ENCODE measurements around the gene ZNF182. TPM values are rescaled to one million over a fixed set of nuclear protein-coding genes. Genes with fewer than 3 reads are reported as not detected.
"Not testable (repeated sequence)": the region's sequence is repeated elsewhere in the genome, so short reads cannot be mapped to it uniquely, and the experiment has no call there.

The ZNF182 gene
- total and polyA plus RNA-seq, 2 donors = 3.5 to 11.3 TPM

DNA sequence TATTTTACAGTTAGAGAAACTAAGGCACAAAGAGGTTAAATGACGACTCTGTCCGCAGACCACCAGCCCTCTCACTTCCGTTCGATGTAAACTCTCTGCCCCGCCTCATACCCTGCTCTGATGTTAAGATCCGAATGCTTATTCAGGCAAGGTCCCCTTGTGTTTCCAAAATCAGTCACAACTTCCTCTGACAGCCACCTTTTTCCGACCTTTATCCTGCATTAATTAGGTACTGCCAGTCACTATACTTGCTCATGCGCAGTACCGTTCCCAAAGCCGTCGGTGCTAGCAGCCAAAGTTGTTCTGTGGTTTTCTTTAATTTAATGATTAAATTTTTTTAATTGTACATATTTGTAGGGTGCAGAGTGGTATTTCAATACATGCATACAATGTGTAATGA lies 16.7 kb upstream of the ZNF182 start:
- not testable (repeated sequence) for H3K4me3 ChIP-seq (ENCODE audit: low read depth, low read length); DNase-seq (ENCODE audit: extremely low spot score); H3K36me3 ChIP-seq (ENCODE audit: insufficient read depth); H3K4me1 ChIP-seq (ENCODE audit: insufficient read depth); H3K27ac ChIP-seq (ENCODE audit: low read depth)
- WGBS = 53% methylated on average over 11 of the region's 11 CpGs

DNA sequence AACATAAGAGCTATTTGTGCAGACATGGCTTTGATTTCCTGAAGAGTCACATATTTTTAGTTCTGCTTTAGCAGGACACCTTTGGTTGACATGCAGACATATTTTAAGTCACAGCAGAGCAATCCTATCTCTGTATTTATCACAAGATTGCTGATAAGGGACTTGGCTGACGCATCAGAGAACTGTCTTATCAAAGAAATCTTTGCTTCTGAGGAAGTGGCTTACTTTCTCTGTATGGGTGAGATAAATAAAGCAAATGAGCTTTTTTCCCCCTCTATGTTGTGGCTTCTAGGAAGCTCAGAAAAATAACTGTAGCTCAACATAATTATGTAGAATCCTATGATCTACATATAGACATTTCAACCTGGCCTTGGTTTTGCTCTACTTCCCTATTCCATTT lies 16.1 kb upstream of the ZNF182 start:
- not testable (repeated sequence) for H3K36me3 ChIP-seq (ENCODE audit: insufficient read depth); H3K4me1 ChIP-seq (ENCODE audit: insufficient read depth); DNase-seq (ENCODE audit: extremely low spot score); H3K4me3 ChIP-seq (ENCODE audit: low read depth, low read length); H3K27ac ChIP-seq (ENCODE audit: low read depth)
- no CpG with 5 or more reads among the region's 1 CpG for WGBS

DNA sequence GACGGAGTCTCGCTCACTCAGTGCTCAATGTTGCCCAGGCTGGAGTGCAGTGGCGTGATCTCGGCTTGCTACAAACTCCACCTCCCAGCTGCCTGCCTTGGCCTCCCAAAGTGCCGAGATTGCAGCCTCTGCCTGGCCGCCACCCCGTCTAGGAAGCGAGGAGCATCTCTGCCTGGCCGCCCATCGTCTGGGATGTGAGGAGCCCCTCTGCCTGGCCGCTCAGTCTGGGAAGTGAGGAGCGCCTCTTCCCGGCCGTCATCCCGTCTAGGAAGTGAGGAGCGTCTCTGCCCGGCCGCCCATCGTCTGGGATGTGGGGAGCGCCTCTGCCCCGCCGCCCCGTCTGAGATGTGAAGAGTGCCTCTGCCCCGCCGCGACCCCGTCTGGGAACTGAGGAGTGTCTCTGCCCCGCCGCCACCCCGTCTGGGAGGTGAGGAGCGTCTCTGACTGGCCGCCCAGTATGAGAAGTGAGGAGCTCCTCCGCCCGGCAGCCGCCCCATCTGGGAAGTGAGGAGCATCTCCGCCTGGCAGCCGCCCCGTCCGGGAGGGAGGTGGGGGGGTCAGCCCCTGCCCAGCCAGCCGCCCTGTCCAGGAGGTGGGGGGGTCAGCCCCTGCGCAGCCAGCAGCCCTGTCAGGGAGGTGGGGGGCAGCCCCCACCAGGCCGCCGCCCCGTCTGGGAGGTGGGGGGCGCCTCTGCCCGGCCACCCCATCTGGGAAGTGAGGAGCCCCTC lies 13.0 kb upstream of the ZNF182 start:
- not testable (repeated sequence) for H3K36me3 ChIP-seq (ENCODE audit: insufficient read depth); H3K4me1 ChIP-seq (ENCODE audit: insufficient read depth); DNase-seq (ENCODE audit: extremely low spot score); H3K4me3 ChIP-seq (ENCODE audit: low read depth, low read length); H3K27ac ChIP-seq (ENCODE audit: low read depth)
- WGBS = 97% methylated on average over 33 of the region's 46 CpGs

DNA sequence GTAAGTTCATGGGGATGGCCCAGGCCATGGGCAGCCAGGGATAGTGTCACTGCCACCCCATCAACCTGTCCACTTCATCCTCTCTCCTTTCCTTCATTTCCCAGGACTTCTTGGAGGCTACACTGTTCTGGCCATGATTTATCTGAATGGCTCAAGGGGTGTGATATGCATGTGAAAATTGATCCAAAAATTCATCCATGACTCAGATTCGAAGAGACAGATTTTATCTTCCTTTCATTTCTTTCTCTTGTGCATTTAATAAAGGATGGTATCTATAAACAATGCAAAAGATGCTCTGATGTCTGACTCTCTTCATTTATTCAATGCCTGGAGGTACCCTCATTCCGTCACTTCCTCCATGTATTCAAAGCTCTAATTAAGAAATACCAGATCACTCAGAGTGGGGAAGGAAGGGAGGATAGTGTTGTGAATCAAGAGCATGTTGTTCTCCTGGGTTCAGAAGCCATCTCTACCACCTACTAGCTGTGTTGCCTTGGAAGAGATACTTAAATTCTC lies 5.7 kb upstream of the ZNF182 start:
- H3K4me1 ChIP-seq (ENCODE audit: insufficient read depth); H3K27ac ChIP-seq (ENCODE audit: low read depth); H3K36me3 ChIP-seq (ENCODE audit: insufficient read depth); DNase-seq (ENCODE audit: extremely low spot score); H3K4me3 ChIP-seq (ENCODE audit: low read depth, low read length): not testable (repeated sequence)
- no CpG with 5 or more reads among the region's 2 CpGs for WGBS

DNA sequence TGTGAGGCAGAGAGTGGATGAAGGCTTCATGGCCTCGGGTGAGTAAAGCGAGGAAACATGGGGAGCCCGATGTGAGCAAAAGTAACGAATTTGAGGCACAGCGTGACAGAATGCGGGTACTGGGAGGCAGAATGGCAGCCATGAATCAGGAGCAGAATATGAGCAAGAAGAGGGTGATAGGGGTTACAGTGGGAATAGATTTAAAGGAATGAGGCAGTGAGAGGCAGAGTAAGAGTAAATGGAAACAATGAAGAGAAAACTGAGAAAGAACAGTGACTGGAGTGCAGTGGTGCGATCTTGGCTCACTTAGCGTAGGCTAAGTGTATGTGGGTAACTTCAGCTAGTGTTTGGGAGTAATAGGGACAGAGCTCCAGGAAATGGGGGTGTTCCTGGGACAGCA lies 2.9 kb upstream of the ZNF182 start, which contains the start of gene SPACA5:
Gene SPACA5 (plus strand): TSS at position 301 of the 400 bp plus-strand sequence. CDS start 815 bp downstream, outside the sequence.
- not testable (repeated sequence) for H3K4me3 ChIP-seq (ENCODE audit: low read depth, low read length); H3K27ac ChIP-seq (ENCODE audit: low read depth); DNase-seq (ENCODE audit: extremely low spot score); H3K36me3 ChIP-seq (ENCODE audit: insufficient read depth); H3K4me1 ChIP-seq (ENCODE audit: insufficient read depth)
- WGBS = no CpG with 5 or more reads among the region's 8 CpGs

DNA sequence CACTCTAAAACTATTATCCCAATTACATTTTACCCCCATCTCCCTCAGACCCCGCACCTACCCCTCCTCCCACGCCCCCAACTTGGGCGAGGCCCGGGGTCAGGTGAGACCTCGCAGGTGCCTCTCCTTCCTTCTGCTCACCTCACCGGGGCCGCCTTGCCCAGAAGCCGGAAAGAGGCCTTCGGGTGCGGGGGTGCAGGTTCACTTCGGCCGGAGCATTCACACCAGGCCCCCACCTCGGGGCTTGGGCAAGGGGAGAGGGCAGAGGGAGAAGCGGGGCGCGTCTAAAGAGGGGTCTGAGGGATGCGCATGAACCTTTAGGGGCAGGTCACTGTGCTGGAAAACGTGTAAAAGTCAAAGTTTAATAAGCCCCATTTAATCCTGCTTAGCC lies 427 bp downstream of the ZNF182 start:
- peak overlapping the region; percentile 61 for H3K4me3 ChIP-seq (ENCODE audit: low read depth, low read length)
- under 1% methylated on average over 18 of the region's 18 CpGs for WGBS
- no peaks in the 10 kb centered on the region for H3K4me1 ChIP-seq (ENCODE audit: insufficient read depth)
- no peak for DNase-seq (ENCODE audit: extremely low spot score)
- no peak overlapping the region for H3K27ac ChIP-seq (ENCODE audit: low read depth)
- no peaks in the 10 kb centered on the region for H3K36me3 ChIP-seq (ENCODE audit: insufficient read depth)

DNA sequence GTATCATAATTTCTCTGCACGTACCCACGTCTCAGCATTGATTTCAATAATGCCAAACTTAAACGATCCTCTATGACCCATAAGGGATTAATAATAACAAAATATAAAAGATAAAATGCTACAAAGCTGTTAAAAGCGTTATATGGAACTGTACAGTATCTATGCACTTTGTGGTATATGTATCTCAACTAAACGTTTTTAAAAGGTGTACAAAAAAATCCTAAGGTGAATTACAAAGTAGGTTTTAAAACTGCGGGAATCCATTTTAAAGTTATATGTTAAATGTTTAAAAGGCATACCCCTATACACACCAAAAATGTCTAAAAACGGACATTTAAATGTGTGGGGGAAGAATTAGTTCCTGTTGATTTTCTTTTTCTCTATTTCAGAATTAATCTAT lies 860 bp downstream of the ZNF182 start:
- 52% methylated on average over 7 of the region's 7 CpGs for WGBS
- Histone ChIP-seq H3K4me3 (ENCODE audit: low read depth, low read length) (peak overlapping the region; percentile 61), H3K27ac (ENCODE audit: low read depth) (no peak overlapping the region), H3K36me3 (ENCODE audit: insufficient read depth) (no peaks in the 10 kb centered on the region), H3K4me1 (ENCODE audit: insufficient read depth) (no peaks in the 10 kb centered on the region)
- no peak for DNase-seq (ENCODE audit: extremely low spot score)

DNA sequence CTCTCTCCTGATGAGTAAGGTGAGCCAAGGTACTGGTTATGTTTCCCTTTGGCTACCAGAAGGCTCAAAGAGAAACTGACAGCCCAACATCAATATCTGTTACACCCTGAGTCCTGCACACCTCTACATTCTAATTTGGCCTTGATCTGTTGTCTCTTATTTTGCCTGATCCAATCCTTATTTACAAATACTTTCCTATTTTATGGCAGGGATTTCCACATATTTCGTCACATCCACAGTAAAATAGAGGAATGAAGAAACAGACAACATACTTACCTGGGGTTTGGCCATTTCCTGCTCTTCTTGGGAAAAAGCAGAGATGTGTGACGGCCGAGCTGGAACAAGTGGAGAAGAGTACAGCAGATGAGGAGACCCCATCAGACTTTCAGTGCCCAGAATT lies 1.5 kb downstream of the ZNF182 start:
- WGBS = 82% methylated on average over 3 of the region's 3 CpGs
- Histone ChIP-seq H3K4me1 (ENCODE audit: insufficient read depth) (no peaks in the 10 kb centered on the region), H3K4me3 (ENCODE audit: low read depth, low read length) (no peak overlapping the region), H3K27ac (ENCODE audit: low read depth) (no peak overlapping the region), H3K36me3 (ENCODE audit: insufficient read depth) (no peaks in the 10 kb centered on the region)
- no peak for DNase-seq (ENCODE audit: extremely low spot score)

DNA sequence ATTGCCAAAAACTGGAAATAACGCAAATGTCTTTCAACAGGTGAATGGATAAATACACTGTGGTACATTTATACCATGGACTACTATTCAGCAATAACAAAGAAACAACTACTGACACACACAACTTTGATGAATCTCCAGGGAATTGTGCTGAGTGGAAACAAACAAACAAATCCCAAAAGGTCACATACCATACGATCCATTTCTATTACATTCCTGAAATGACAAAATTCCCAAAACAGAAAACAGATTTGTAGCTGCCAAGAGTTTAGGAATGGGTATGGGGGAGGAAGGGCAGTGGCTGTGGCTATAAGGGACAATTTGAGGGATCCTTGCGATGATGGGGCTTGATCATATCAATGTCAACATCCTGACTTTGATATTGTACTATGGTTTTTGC lies 2.5 kb downstream of the ZNF182 start:
- whole genome bisulfite sequencing = 87% methylated on average over 3 of the region's 3 CpGs
- Histone ChIP-seq H3K4me1 (ENCODE audit: insufficient read depth) (no peaks in the 10 kb centered on the region), H3K4me3 (ENCODE audit: low read depth, low read length) (no peak overlapping the region), H3K36me3 (ENCODE audit: insufficient read depth) (peaks cover 1% of the 10 kb centered on the region), H3K27ac (ENCODE audit: low read depth) (no peak overlapping the region)
- no peak for DNase-seq (ENCODE audit: extremely low spot score)

DNA sequence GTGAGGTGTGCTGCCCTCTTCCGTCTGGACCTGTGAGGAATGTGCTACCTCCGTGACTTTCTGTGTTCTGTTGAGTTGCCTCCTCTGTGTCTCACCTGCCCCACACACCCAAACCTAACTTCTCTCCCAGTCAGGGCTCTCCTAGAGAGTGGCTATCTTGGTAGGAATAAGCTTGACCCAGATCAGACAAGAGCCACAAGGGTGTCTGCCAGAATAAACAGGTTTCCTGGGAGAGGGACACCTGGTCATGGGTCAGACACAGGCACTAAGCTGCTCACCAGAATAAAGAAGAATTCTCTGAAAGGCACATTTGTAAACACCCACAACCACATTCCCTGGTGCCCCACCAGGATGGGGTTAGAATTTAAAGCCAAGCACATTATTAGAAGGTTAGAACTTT lies 11.1 kb downstream of the ZNF182 start:
- Histone ChIP-seq H3K4me3 (ENCODE audit: low read depth, low read length) (no peak overlapping the region), H3K36me3 (ENCODE audit: insufficient read depth) (peaks cover 1% of the 10 kb centered on the region), H3K27ac (ENCODE audit: low read depth) (no peak overlapping the region), H3K4me1 (ENCODE audit: insufficient read depth) (no peaks in the 10 kb centered on the region)
- 98% methylated on average over 2 of the region's 2 CpGs for WGBS
- DNase-seq (ENCODE audit: extremely low spot score) = no peak

DNA sequence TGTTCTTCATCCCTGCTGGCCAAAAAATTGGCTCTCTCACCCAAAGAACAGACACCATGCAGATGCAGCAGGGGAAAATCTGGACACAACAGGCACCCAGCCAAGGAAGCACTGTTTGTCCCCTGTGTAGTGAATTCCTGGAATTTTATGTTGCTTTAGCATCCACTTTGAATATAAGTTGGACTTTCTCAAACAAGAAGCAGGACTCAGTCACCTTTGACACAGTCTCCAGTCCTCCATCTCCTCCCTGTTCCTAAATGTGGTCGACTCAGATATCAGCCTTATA lies 11.8 kb downstream of the ZNF182 start:
- Histone ChIP-seq H3K4me3 (ENCODE audit: low read depth, low read length) (no peak overlapping the region), H3K4me1 (ENCODE audit: insufficient read depth) (no peaks in the 10 kb centered on the region), H3K27ac (ENCODE audit: low read depth) (no peak overlapping the region), H3K36me3 (ENCODE audit: insufficient read depth) (peaks cover 1% of the 10 kb centered on the region)
- WGBS = 82% methylated on average over 1 of the region's 1 CpG
- DNase-seq (ENCODE audit: extremely low spot score) = no peak

DNA sequence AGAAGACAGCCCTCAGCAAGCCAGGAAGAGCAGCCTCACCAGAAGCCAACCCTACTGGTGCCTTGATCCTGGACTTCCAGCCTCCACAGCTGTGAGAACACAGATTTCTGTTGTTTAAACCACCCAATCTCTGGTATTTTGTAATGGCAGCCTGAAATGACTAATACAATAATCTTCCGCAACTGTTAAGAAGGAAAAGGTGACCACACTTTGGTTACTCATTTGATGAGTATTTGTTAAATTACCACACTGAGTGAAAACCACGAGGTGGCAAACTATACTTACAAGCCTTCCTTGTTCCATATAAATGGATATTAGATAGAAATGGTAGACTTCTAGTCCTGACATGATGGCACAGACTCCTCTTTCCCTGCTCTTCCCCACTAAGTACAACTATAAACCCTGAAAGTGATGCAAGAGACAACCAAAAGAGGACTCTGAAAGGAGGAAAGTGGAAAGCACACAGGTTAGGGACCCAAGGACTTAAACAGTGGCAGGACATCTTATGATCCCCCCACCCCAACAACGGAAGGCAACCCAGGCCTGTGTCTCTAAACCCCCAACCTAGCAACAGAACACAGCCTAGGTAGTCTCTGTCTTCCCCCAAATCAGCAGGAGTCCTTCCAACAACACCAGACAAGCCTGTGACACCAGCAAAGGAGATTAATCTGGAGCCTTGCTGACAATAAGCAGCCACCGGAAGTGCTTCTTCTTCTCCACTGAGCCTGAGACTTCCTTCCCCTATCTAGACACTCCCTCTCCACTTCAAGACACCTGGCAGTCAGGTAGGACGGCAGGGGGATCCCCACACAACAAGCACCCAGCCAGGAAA lies 12.3 kb downstream of the ZNF182 start:
- Histone ChIP-seq H3K4me3 (ENCODE audit: low read depth, low read length) (no peak overlapping the region), H3K4me1 (ENCODE audit: insufficient read depth) (no peaks in the 10 kb centered on the region), H3K36me3 (ENCODE audit: insufficient read depth) (no peaks in the 10 kb centered on the region), H3K27ac (ENCODE audit: low read depth) (no peak overlapping the region)
- 87% methylated on average over 5 of the region's 5 CpGs for WGBS
- DNase-seq (ENCODE audit: extremely low spot score) = no peak

DNA sequence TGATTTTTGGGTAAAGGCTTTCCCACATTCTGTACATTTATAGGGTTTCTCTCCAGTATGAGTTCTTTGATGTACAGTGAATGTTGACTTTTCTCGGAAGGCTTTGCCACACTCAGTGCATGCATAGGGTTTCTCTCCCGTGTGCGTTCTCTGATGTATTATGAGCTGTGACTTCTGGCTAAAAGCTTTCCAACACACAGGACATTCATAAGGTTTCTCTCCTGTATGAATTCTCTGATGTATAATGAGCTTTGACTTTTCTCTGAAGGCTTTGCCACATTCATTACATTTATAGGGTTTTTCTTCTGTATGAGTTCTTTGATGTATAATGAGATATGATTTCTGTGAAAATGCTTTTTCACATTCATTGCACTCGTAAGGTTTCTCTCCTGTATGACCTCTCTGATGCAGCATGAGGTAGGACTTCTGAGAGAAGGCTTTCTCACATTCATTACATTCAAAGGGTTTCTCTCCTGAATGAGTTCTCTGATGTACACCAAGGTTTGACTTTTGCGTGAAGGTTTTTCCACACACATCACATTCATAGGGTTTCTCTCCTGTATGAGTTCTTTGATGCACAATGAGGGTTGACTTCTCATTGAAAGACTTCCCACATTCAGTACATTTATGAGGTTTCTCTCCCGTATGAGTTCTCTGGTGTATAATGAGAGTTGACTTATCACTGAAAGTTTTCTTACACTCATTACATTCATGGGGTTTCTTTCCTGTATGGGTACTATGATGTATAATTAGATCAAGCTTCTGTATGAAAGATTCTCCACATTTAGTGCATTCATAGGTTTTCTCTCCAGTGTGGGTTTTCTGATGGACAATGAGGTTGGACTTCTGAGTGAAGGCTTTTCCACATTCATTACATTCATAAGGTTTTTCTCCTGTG lies 27.3 kb downstream of the ZNF182 start:
- peaks cover 6% of the 10 kb centered on the region for H3K36me3 ChIP-seq (ENCODE audit: insufficient read depth)
- no peak overlapping the region for H3K27ac ChIP-seq (ENCODE audit: low read depth)
- H3K4me3 ChIP-seq (ENCODE audit: low read depth, low read length) = no peak overlapping the region
- H3K4me1 ChIP-seq (ENCODE audit: insufficient read depth) = no peaks in the 10 kb centered on the region
- DNase-seq (ENCODE audit: extremely low spot score) = no peak
- 97% methylated on average over 6 of the region's 6 CpGs for WGBS
